Body of pancreas (tissue), 4 donors: ENCODE results near the gene PYHIN1.

Experiments used
- POLR2A ChIP-seq, 3 donors: fragments of 450-650 bp; IDR thresholded peaks; one replicate each; pipeline ENCODE4 v1.6.1; 2016; ENCODE audit warnings: antibody characterized with exemption in 3 of 3, mild to moderate bottlenecking in 2 of 3
- TF ChIP-seq, protein P1 (sequence below), 7 experiments: fragments of 450-650 bp in 4 of 7; fragments of 200-600 bp in 3 of 7; sonication (generic) in 3 of 7; IDR thresholded peaks; one replicate each; pipeline ENCODE4 v1.5.1; 2016 to 2019; ENCODE audit warnings: antibody characterized with exemption in 7 of 7

DNA sequence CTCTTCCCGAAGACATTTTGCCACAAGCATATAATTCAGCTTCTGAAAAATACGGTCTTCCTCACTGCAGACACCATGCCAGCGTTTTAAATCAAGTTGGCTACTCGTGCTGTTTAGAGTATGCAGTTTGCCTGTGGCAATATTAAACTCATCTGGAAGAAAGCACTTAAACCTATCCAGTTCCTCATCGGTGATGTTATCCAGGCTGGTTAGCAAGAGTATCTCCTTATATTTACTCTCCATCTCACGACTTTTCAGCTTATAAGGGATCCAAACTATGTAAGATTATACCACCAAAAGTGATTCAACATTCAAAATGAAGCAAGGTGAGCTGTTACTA, 68.7 kb downstream of the PYHIN1 start:
- TF ChIP-seq, protein P1, sequence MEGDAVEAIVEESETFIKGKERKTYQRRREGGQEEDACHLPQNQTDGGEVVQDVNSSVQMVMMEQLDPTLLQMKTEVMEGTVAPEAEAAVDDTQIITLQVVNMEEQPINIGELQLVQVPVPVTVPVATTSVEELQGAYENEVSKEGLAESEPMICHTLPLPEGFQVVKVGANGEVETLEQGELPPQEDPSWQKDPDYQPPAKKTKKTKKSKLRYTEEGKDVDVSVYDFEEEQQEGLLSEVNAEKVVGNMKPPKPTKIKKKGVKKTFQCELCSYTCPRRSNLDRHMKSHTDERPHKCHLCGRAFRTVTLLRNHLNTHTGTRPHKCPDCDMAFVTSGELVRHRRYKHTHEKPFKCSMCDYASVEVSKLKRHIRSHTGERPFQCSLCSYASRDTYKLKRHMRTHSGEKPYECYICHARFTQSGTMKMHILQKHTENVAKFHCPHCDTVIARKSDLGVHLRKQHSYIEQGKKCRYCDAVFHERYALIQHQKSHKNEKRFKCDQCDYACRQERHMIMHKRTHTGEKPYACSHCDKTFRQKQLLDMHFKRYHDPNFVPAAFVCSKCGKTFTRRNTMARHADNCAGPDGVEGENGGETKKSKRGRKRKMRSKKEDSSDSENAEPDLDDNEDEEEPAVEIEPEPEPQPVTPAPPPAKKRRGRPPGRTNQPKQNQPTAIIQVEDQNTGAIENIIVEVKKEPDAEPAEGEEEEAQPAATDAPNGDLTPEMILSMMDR (IDR thresholded peaks at IDR 0.05): no peak
- TF ChIP-seq POLR2A (IDR thresholded peaks at IDR 0.05): no peak
